Mucosa of rectum (tissue), 2 donors: ENCODE data around the gene EXOC6B.
"Not testable (repeated sequence)": the region's sequence is repeated elsewhere in the genome, so short reads cannot be mapped to it uniquely, and the experiment has no call there.

Source experiments
- H3K27ac ChIP-seq, 2 donors: one replicate each; pipeline ENCODE4 v1.7.0; 2013; ENCODE audit warnings: inconsistent platforms in 2 of 2, low read depth in 2 of 2, low read length in 2 of 2
- H3K27me3 ChIP-seq, 2 donors: one replicate each; pipeline ENCODE4 v1.7.0; 2013; ENCODE audit warnings: low read length in 2 of 2; ENCODE audit not compliant: control insufficient read depth in 2 of 2, insufficient read depth in 2 of 2
- H3K36me3 ChIP-seq, 2 donors: one replicate each; pipeline ENCODE4 v1.7.0; 2013; ENCODE audit warnings: low read length in 2 of 2; ENCODE audit not compliant: control insufficient read depth in 2 of 2, insufficient read depth in 2 of 2
- H3K4me1 ChIP-seq, 2 donors: one replicate each; pipeline ENCODE4 v1.7.0; 2013; ENCODE audit warnings: low read length in 2 of 2, mild to moderate bottlenecking in 1 of 2; ENCODE audit not compliant: control insufficient read depth in 2 of 2, insufficient read depth in 2 of 2
- H3K4me3 ChIP-seq, 2 donors: one replicate each; pipeline ENCODE4 v1.7.0; 2013; ENCODE audit warnings: low read length in 2 of 2
- H3K9ac ChIP-seq, 2 donors: one replicate each; pipeline ENCODE4 v1.7.0; 2013; ENCODE audit warnings: low read length in 2 of 2, low read depth in 1 of 2, mild to moderate bottlenecking in 1 of 2
- H3K9me3 ChIP-seq, 2 donors: one replicate each; pipeline ENCODE4 v1.7.0; 2013; ENCODE audit warnings: low read length in 2 of 2; ENCODE audit not compliant: control insufficient read depth in 2 of 2
- donor health status: healthy.
- donor health status: Normal muscosa, but diverticular disease.

EXOC6B gene

GRCh38 chr2:72515696-72516095 lies 310.1 kb downstream of the EXOC6B start:
- Histone ChIP-seq H3K4me3 (no peak overlapping the region), H3K36me3 (no peaks in the 10 kb centered on the region), H3K9ac (no peak overlapping the region), H3K27me3 (no peaks in the 10 kb centered on the region), H3K4me1 (no peaks in the 10 kb centered on the region), H3K9me3 (no peaks in the 10 kb centered on the region), H3K27ac (no peak overlapping the region)

- Histone ChIP-seq H3K4me1 (no peaks in the 10 kb centered on the region), H3K9me3 (no peaks in the 10 kb centered on the region), H3K36me3 (no peaks in the 10 kb centered on the region), H3K4me3 (no peak overlapping the region), H3K27ac (no peak overlapping the region), H3K9ac (no peak overlapping the region), H3K27me3 (no peaks in the 10 kb centered on the region)
Measured at GRCh38 chr2:72513011-72513410, 312.8 kb downstream of the EXOC6B start.

GRCh38 chr2:72512376-72512775 lies 313.5 kb downstream of the EXOC6B start:
- no peak overlapping the region for H3K27ac ChIP-seq
- H3K36me3 ChIP-seq: no peaks in the 10 kb centered on the region
- no peak overlapping the region for H3K4me3 ChIP-seq
- H3K9ac ChIP-seq: no peak overlapping the region
- H3K27me3 ChIP-seq: no peaks in the 10 kb centered on the region
- no peaks in the 10 kb centered on the region for H3K9me3 ChIP-seq
- no peaks in the 10 kb centered on the region for H3K4me1 ChIP-seq

GRCh38 chr2:72511906-72512305 lies 313.9 kb downstream of the EXOC6B start:
- H3K27ac ChIP-seq: no peak overlapping the region
- H3K4me3 ChIP-seq: no peak overlapping the region
- no peaks in the 10 kb centered on the region for H3K9me3 ChIP-seq
- no peak overlapping the region for H3K9ac ChIP-seq
- no peaks in the 10 kb centered on the region for H3K36me3 ChIP-seq
- H3K27me3 ChIP-seq: no peaks in the 10 kb centered on the region
- no peaks in the 10 kb centered on the region for H3K4me1 ChIP-seq

DNA sequence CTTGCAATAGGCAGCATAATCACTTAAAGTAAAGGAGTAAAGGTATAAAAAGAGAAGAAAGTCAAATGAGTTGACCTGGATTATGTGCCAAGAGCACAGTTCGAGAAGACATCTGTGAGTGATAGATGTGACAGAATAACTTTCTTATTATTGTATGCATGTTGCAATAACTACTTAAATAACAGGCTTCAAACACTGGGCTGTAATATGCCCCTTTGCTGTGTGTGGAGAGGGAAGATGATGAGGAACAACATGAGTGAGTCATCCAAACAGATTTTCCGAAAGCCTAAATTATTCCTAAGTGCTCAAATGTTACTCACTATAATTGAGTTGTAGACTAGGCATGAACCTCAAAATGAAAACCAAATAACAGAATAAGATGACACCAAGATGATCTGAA lies 328.1 kb downstream of the EXOC6B start:
- Histone ChIP-seq H3K9me3 (no peaks in the 10 kb centered on the region), H3K9ac (no peak overlapping the region), H3K36me3 (no peaks in the 10 kb centered on the region), H3K4me3 (no peak overlapping the region), H3K27me3 (no peaks in the 10 kb centered on the region), H3K4me1 (no peaks in the 10 kb centered on the region), H3K27ac (no peak overlapping the region)

- Histone ChIP-seq H3K9ac (no peak overlapping the region), H3K27ac (no peak overlapping the region), H3K4me1 (no peaks in the 10 kb centered on the region), H3K9me3 (no peaks in the 10 kb centered on the region), H3K36me3 (no peaks in the 10 kb centered on the region), H3K4me3 (no peak overlapping the region), H3K27me3 (no peaks in the 10 kb centered on the region)
Measured at GRCh38 chr2:72496479-72496878, 329.4 kb downstream of the EXOC6B start.

DNA sequence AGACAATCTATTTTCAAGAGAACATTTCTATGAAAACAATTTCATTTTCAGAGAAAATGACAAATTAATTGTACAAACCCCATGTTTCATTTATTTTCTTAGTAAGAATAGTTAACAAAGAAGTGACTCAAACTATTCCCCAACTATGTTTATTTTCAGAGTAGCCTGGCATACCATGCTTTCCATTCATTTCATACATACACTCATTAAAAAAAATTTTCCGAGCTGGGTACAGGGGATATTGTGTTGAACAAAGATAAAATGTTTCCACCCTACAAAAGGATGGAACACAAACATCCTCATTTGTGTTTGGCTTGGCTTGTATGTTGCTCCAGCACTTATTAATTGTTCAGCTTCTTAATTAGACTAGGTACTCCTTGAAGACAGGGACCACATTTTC lies 331.4 kb downstream of the EXOC6B start:
- H3K27me3 ChIP-seq: no peaks in the 10 kb centered on the region
- H3K36me3 ChIP-seq: peaks cover 4 to 10% of the 10 kb centered on the region in 2 donors
- H3K27ac ChIP-seq: no peak overlapping the region
- H3K4me1 ChIP-seq: no peaks in the 10 kb centered on the region
- H3K9ac ChIP-seq: no peak overlapping the region
- no peaks in the 10 kb centered on the region for H3K9me3 ChIP-seq
- no peak overlapping the region for H3K4me3 ChIP-seq

- H3K27me3 ChIP-seq, H3K9me3 ChIP-seq, H3K4me3 ChIP-seq, H3K4me1 ChIP-seq, H3K36me3 ChIP-seq, H3K27ac ChIP-seq, H3K9ac ChIP-seq: not testable (repeated sequence)
Measured at GRCh38 chr2:72484622-72485021, 341.2 kb downstream of the EXOC6B start.

- H3K9ac ChIP-seq: no peak overlapping the region
- no peaks in the 10 kb centered on the region for H3K36me3 ChIP-seq
- no peak overlapping the region for H3K4me3 ChIP-seq
- no peaks in the 10 kb centered on the region for H3K9me3 ChIP-seq
- no peaks in the 10 kb centered on the region for H3K27me3 ChIP-seq
- H3K4me1 ChIP-seq: no peaks in the 10 kb centered on the region
- no peak overlapping the region for H3K27ac ChIP-seq
Measured at GRCh38 chr2:72483346-72483745, 342.5 kb downstream of the EXOC6B start.

GRCh38 chr2:72475246-72475645 lies 350.6 kb downstream of the EXOC6B start:
- peaks cover 3 to 6% of the 10 kb centered on the region in 2 donors for H3K36me3 ChIP-seq
- H3K27me3 ChIP-seq: no peaks in the 10 kb centered on the region
- H3K9ac ChIP-seq: no peak overlapping the region
- peaks cover 0 to 2% of the 10 kb centered on the region in 2 donors for H3K9me3 ChIP-seq
- no peak overlapping the region for H3K4me3 ChIP-seq
- no peak overlapping the region for H3K27ac ChIP-seq
- no peaks in the 10 kb centered on the region for H3K4me1 ChIP-seq
